Neutrophil (primary cell): ENCODE results near the gene TMEM141.

ENCODE experiments used
- H3K27ac ChIP-seq: fragments of 200-600 bp; sonication (generic); 2 replicates; pipeline ENCODE4 v1.5.1; 2016; ENCODE audit warnings: mild to moderate bottlenecking, moderate library complexity
- H3K27me3 ChIP-seq: fragments of 200-600 bp; sonication (generic); 2 replicates; pipeline ENCODE4 v1.6.0; 2016; ENCODE audit warnings: mild to moderate bottlenecking
- H3K36me3 ChIP-seq: fragments of 200-600 bp; sonication (generic); 2 replicates; pipeline ENCODE4 v1.5.1; 2017
- H3K4me1 ChIP-seq, 2 experiments: fragments of 200-600 bp in 1 of 2; sonication (generic) in 1 of 2; 1 replicate in 1 of 2; 2 replicates in 1 of 2; pipeline versions ENCODE4 v1.5.1 to v1.6.1; 2013 to 2016; ENCODE audit warnings: low read depth in 1 of 2, low read length in 1 of 2, mild to moderate bottlenecking in 1 of 2, moderate library complexity in 1 of 2; ENCODE audit not compliant: control insufficient read depth in 1 of 2, insufficient read depth in 1 of 2
- H3K4me3 ChIP-seq, 2 experiments: fragments of 200-600 bp in 1 of 2; sonication (generic) in 1 of 2; 1 replicate in 1 of 2; 2 replicates in 1 of 2; pipeline ENCODE4 v1.5.1; 2013 to 2016; ENCODE audit warnings: low read depth in 1 of 2, low read length in 1 of 2, mild to moderate bottlenecking in 1 of 2, moderate library complexity in 1 of 2
- H3K9me3 ChIP-seq: fragments of 200-600 bp; sonication (generic); 2 replicates; pipeline ENCODE4 v1.5.1; 2016
- TF ChIP-seq, protein P1 (sequence below): fragments of 200-600 bp; sonication (generic); IDR thresholded peaks from 2 replicates; pipeline ENCODE4 v1.5.1; 2016; ENCODE audit warnings: antibody characterized with exemption

TMEM141 gene

DNA sequence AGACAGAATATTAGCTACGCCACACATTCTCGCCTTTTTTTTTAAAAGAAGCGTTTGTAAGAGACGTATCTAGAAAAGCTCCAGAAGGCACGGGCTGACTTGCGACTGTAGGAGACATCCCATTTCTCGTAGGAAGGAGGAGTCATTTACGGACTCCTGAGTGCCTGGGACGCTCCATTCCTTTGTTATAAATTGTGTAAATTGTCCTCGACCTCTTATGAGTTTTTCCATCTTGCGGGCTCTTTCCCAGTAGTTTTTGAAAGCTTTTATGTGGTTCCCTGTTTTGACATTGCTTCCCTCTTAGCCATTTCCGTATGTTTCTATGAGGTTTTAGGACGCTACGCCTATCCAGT is 17.6 kb downstream of the TMEM141 start:
- peaks cover 31 to 39% of the 10 kb centered on the region in 2 experiments for H3K4me1 ChIP-seq
- H3K4me3 ChIP-seq: peak overlapping the region; percentile 76 to 83
- H3K9me3 ChIP-seq: no peaks in the 10 kb centered on the region
- TF ChIP-seq, protein P1, sequence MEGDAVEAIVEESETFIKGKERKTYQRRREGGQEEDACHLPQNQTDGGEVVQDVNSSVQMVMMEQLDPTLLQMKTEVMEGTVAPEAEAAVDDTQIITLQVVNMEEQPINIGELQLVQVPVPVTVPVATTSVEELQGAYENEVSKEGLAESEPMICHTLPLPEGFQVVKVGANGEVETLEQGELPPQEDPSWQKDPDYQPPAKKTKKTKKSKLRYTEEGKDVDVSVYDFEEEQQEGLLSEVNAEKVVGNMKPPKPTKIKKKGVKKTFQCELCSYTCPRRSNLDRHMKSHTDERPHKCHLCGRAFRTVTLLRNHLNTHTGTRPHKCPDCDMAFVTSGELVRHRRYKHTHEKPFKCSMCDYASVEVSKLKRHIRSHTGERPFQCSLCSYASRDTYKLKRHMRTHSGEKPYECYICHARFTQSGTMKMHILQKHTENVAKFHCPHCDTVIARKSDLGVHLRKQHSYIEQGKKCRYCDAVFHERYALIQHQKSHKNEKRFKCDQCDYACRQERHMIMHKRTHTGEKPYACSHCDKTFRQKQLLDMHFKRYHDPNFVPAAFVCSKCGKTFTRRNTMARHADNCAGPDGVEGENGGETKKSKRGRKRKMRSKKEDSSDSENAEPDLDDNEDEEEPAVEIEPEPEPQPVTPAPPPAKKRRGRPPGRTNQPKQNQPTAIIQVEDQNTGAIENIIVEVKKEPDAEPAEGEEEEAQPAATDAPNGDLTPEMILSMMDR: no peak
- peaks cover 8% of the 10 kb centered on the region for H3K36me3 ChIP-seq
- no peaks in the 10 kb centered on the region for H3K27me3 ChIP-seq
- H3K27ac ChIP-seq: peak overlapping the region; percentile 85

DNA sequence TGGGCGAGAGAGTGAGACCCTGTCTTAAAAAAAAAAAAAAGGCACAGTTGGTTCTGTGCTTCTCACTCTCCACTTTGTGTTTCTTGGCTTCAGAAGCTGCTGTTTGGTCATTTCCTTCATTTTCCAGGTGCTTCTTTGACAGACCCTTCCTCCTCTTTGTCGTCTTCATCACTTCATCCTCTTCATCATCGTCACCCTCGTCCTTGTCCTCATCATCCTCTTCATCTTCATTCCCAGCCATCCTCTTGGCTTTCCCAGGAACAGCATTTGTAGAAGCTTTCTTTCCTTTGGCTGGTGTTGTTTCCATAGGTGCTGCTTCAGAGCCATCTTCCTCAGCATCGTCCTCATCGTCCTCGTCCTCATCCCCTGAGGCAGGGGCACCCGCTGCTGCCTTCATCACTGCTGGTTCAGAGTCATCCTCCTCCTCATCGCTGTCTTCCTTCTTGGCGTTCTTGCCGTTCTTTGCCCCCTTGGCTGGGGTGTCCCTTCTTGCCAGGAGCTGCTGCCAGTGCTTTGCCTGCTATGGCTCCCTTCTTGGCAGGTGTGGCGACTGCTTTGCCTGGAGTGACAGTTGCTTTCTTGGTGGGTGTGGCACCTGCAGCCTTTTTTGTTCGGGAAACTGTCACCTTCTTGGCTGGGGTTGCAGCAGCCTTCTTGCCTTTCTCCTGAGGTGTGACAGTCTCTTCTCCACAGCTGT is 23.7 kb downstream of the TMEM141 start:
- Histone ChIP-seq H3K36me3 (peaks cover 8% of the 10 kb centered on the region), H3K4me3 (no peak overlapping the region), H3K27ac (peak overlapping the region; percentile 6), H3K4me1 (peaks cover 15% of the 10 kb centered on the region in 2 experiments), H3K9me3 (no peaks in the 10 kb centered on the region), H3K27me3 (no peaks in the 10 kb centered on the region)
- TF ChIP-seq, protein P1: no peak

DNA sequence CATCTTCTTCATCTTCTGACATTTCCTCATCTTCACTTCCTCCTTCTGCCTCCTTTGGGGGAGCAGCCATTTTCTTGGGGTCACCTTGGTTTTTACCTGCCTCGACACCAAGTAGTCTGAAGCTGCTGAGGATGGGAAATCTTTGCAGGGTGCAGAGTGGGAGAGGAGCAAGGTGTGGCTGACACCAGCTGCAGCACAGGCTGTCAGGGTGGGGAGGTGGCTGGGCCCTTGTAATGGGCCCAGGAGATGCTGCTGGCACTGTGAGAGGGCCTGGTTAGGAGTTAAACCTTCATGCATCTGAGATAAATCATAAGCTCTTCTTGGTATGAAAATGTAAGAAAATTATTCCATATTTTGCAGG is 24.3 kb downstream of the TMEM141 start:
- H3K4me1 ChIP-seq: peaks cover 15% of the 10 kb centered on the region in 2 experiments
- no peak overlapping the region for H3K4me3 ChIP-seq
- H3K36me3 ChIP-seq: peaks cover 8% of the 10 kb centered on the region
- H3K27ac ChIP-seq: peak overlapping the region; percentile 6
- no peaks in the 10 kb centered on the region for H3K9me3 ChIP-seq
- H3K27me3 ChIP-seq: peaks cover 3% of the 10 kb centered on the region
- TF ChIP-seq, protein P1: no peak

DNA sequence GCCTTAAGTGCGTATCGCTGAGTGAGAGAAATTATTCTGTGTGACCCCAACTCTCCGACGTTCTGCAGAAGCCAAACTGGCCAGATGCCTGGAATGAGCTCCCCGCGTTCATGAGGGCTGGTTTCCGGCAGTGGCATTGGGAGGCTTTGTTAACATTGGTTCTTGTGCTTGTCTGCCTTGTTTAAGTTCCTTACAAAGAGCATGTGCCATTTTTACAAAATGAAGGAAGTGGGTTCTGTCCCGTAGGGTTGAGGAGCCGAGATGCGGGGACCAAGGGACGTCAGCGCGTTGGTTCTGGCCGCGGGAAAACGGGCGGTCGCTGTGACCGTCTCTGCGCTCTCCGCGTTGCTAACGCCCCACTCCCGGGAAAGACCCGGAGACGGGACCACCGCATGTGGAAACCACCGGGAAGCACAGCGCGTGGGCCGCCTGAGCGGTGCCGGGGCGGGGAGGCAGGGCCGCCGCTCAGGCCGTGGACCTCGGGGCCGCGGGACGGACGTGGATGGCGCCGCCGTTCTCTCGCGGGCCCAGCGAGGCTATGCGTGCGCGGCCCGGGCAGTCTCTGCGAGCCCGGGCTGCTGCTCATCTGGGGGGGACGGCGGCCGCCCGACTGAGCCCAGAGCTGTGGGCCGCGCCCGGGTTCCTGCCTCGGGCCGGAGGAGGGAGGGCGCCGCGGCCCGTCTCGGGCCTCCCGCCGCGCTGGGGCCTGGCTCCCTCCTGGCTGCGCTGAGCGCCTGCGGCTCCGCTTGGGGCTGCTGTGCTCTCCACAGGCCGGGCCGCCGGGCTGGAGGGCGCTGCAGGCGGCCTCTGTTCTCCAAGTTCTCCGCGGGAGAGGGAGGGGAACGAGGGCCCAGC is 30.1 kb downstream of the TMEM141 start:
- Histone ChIP-seq H3K4me3 (peak overlapping the region in 1 of 2 experiments; percentile 40), H3K36me3 (peaks cover 30% of the 10 kb centered on the region), H3K27me3 (peaks cover 21% of the 10 kb centered on the region), H3K27ac (no peak overlapping the region), H3K4me1 (peaks cover 4 to 12% of the 10 kb centered on the region in 2 experiments), H3K9me3 (no peaks in the 10 kb centered on the region)
- TF ChIP-seq, protein P1: no peak

DNA sequence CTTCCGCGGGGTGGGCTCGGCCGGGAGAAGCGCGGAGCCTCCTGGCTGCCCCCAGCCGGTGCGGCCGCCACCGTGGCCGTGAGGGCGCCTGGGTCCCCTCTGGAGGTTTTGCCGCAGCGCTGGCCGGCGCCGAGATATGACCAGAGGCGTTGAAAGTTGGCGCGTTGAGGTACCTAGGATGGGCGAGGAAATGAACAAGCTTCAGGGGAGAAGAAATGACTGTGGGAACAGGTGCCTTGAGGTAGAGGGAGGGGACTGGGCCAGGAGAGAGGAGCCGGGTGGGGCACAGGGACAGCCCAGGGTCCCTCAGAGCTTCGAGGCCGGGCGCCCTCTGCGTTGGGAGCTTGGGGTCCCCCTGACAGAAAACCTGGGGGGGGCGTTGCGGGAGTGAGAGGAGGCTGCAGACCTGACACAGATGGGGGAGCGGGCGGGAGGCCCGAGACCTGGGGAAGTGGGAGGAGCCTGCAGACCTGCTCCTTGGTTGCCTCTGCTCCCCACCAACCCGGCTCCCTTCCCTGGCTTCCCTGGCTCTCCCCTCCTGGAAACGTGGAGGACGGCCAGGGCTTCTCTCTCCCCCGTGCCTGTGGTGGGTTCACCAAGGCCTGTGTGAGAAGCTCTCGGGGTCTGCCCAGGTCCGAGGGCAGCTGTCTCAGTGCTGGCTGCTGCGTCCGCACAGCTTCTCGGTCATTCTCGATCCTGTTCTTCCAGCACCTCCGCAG is 30.8 kb downstream of the TMEM141 start:
- H3K27me3 ChIP-seq: peaks cover 21% of the 10 kb centered on the region
- TF ChIP-seq, protein P1: no peak

More for the DNA sequence above, 30.8 kb downstream of the TMEM141 start:
- Histone ChIP-seq H3K27ac (no peak overlapping the region), H3K36me3 (peaks cover 38% of the 10 kb centered on the region), H3K4me1 (peaks cover 4 to 12% of the 10 kb centered on the region in 2 experiments), H3K9me3 (no peaks in the 10 kb centered on the region), H3K4me3 (no peak overlapping the region)
